Large intestine (tissue), 3 donors: Measurements from ENCODE around the gene PCK1. TPM values are rescaled to one million over a fixed set of nuclear protein-coding genes. Genes with fewer than 3 reads are reported as not detected.

Experiments
- DNase-seq, 2 donors: peaks; one replicate each; pipeline versions ENCODE4 v3.0.0 to v3.0.0-alpha.2; 2013
- H3K27ac ChIP-seq: one replicate; pipeline ENCODE4 v1.5.1; 2013; ENCODE audit warnings: low read length
- H3K27me3 ChIP-seq: 2 replicates; pipeline ENCODE4 v1.6.1; 2013; ENCODE audit warnings: low read length; ENCODE audit not compliant: control insufficient read depth, insufficient read depth
- H3K36me3 ChIP-seq: 2 replicates; pipeline ENCODE4 v1.6.1; 2013; ENCODE audit warnings: low read length; ENCODE audit not compliant: control insufficient read depth, insufficient read depth
- H3K4me1 ChIP-seq: one replicate; pipeline ENCODE4 v1.6.1; 2013; ENCODE audit warnings: low read length; ENCODE audit not compliant: control insufficient read depth, insufficient read depth
- H3K4me3 ChIP-seq: one replicate; pipeline ENCODE4 v1.5.1; 2013; ENCODE audit warnings: low read length
- H3K9me3 ChIP-seq: one replicate; pipeline ENCODE4 v1.6.1; 2013; ENCODE audit warnings: mild to moderate bottlenecking, low read depth, low read length, moderate library complexity; ENCODE audit not compliant: control insufficient read depth
- WGBS: methylation state at CpG from one replicate; pipeline ENCODE4 v1.1.5; 2013; ENCODE audit warnings: low lambda C conversion rate; ENCODE audit not compliant: insufficient coverage; 5-methylcytosine and 5-hydroxymethylcytosine counted together
- polyA plus RNA-seq: library from polyadenylated mRNA; unstranded; fragments of 120-200 nt; gene quantifications from one replicate; pipeline ENCODE4 v1.2.1, GENCODE V29; 2013

Gene PCK1
- polyA plus RNA-seq, 1 donor: 13.3 TPM

DNA sequence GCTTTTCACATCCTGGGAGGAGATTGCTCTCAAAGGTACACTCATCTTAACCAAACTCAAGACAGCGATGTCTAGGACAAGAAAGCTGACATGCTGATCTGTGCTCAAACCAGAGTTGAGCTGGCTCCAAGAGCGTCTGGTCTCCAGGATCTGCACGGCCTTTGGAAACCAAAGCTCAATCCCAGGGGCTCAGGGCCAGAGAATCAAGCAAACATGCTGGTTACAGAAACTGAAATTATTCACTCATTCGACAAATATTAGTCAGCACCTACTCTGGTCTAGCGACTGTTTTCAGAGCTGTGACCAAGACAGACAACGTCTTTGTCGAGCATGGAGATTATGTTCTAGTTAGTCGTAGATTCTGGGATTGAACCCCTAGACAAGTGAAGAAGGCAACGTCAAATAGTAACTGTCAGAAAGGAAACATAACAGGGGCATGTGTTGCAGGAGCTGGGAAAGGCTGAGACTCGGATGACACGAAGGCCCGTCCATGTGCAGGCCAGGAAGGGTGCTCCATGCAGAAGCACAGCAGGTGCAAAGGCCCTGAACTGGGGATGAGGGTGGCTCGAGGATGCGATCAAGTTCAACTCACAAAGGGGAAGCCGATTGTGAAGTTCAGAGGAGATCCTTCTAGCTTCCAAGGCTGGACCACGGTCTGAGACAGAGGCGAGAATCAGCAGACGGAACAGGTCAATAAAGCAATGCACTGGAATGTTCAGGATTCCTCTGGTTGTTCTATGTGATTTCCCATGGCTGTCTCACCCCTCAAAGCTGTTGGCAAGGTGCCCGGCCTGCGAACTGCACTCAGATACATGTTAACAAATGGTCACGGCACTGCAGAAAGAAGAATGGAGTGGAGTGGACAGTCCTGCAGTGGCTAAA is 12.5 kb upstream of the PCK1 start:
- Histone ChIP-seq H3K4me1 (peaks cover 27% of the 10 kb centered on the region), H3K36me3 (no peaks in the 10 kb centered on the region), H3K9me3 (peaks cover 2% of the 10 kb centered on the region), H3K4me3 (no peak overlapping the region), H3K27me3 (no peaks in the 10 kb centered on the region), H3K27ac (no peak overlapping the region)
- 67% methylated on average over 4 of the region's 21 CpGs for WGBS
- DNase-seq: no peak

DNA sequence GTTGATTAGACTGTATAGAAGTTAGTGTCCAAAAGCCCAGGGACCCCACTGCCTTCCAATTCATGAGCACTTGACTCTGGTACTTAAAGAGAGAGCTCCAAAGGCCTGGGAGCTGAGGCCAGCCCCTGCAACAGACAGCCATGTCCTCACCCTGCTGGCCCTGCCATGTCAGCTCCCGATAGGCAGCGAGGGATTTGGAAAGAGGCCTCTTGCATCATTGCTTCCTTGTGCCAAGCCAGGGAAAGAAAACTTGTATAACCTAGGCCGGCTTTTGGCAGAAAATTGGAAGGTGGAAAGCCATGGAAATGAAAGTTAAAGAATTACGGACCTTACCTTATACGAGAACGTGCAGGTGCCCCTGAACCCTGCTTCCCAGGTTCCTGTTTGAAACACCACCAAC is 8.4 kb upstream of the PCK1 start:
- H3K4me3 ChIP-seq: no peak overlapping the region
- no peaks in the 10 kb centered on the region for H3K9me3 ChIP-seq
- H3K4me1 ChIP-seq: peaks cover 2% of the 10 kb centered on the region
- no peak for DNase-seq
- H3K27me3 ChIP-seq: no peaks in the 10 kb centered on the region
- WGBS: 89% methylated on average over 3 of the region's 6 CpGs
- no peak overlapping the region for H3K27ac ChIP-seq
- H3K36me3 ChIP-seq: no peaks in the 10 kb centered on the region

DNA sequence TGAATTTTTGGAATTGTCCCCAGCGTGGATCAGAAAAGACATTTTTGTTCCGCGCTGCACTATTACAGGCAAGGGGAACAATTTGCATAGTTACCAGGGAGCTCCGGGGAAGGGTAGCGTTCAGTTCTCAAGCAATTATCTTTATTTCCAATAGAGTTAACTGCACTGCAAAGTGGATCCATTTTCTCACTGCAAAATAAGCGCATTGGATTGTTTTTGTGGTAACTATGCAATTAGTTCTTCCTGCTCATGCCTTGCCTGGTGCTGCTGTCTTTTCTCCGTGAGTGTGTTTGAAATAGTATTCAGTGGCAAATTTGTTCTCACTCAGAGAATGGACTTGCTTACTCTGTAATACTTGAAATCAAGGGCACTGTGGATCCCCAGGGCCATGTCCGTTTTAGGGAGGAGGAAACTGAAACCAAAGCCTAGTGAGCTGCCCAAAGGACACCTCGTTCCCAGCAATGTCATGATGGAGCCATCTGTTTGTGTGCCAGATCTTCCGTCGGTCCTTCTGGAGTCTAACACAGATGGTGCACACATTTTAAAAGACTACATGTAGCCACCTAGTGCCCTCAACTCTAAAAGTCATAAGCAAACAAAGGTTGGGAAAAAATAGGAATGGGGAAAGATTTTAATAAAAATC is 7.4 kb upstream of the PCK1 start:
- WGBS: 100% methylated on average over 1 of the region's 11 CpGs
- no peak overlapping the region for H3K4me3 ChIP-seq
- no peaks in the 10 kb centered on the region for H3K9me3 ChIP-seq
- H3K27ac ChIP-seq: no peak overlapping the region
- no peaks in the 10 kb centered on the region for H3K27me3 ChIP-seq
- no peaks in the 10 kb centered on the region for H3K36me3 ChIP-seq
- DNase-seq: no peak
- H3K4me1 ChIP-seq: peaks cover 6% of the 10 kb centered on the region

DNA sequence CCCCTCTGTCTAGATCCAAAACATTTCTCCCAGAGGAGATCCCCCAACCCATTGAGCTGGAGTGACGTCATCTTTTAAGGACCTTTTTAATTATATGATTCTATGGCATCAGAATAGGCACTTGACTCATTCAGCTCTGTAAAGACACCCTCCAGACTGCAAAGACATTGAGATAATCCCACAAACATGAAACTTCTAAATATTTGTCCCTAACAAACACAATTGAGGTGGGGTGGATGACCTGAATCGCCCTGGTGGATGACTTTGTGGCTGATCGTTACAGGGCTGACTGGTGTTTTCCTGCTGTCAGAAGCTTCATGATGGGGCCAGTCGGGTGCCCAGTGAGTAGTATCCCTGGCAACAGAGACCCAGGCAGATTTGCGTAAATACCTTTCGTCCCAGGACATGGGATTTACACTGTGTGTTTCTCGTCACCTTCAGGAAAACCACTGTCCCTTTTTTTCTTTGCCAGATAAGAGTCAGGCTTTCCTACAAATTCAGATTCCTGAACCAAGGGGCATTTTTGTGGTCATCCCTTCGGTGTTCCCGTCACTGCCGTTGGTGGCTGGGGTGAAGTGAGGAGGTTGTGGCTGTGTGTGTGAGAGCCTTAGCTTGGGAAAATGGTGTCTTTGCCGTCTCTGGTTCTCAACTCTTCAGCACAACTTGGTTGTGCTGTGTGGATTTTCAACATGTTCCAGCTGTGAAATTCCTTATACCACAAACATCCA is 5.3 kb upstream of the PCK1 start:
- 100% methylated on average over 3 of the region's 11 CpGs for WGBS
- H3K9me3 ChIP-seq: no peaks in the 10 kb centered on the region
- H3K27me3 ChIP-seq: no peaks in the 10 kb centered on the region
- no peaks in the 10 kb centered on the region for H3K36me3 ChIP-seq
- H3K4me1 ChIP-seq: peaks cover 25% of the 10 kb centered on the region
- DNase-seq: no peak
- H3K4me3 ChIP-seq: no peak overlapping the region
- H3K27ac ChIP-seq: no peak overlapping the region

DNA sequence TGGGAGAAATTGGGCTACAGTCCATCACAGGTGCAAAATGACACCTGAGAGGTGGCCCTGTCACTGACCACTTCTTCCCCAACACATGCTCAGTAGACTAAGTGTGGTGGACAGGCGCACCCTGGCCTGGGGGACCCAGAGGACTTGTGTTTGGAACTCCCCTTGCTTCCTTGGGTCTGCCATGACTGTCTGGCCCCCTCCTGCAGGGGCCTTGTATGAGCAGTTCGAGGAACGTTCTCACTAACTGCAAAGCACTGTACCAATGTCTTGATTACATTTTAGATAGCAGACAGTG is 4.0 kb upstream of the PCK1 start:
- no peak overlapping the region for H3K27ac ChIP-seq
- peaks cover 36% of the 10 kb centered on the region for H3K4me1 ChIP-seq
- peaks cover 8% of the 10 kb centered on the region for H3K9me3 ChIP-seq
- no CpG with 5 or more reads among the region's 3 CpGs for whole genome bisulfite sequencing
- no peaks in the 10 kb centered on the region for H3K36me3 ChIP-seq
- no peak overlapping the region for H3K4me3 ChIP-seq
- DNase-seq: no peak
- no peaks in the 10 kb centered on the region for H3K27me3 ChIP-seq

DNA sequence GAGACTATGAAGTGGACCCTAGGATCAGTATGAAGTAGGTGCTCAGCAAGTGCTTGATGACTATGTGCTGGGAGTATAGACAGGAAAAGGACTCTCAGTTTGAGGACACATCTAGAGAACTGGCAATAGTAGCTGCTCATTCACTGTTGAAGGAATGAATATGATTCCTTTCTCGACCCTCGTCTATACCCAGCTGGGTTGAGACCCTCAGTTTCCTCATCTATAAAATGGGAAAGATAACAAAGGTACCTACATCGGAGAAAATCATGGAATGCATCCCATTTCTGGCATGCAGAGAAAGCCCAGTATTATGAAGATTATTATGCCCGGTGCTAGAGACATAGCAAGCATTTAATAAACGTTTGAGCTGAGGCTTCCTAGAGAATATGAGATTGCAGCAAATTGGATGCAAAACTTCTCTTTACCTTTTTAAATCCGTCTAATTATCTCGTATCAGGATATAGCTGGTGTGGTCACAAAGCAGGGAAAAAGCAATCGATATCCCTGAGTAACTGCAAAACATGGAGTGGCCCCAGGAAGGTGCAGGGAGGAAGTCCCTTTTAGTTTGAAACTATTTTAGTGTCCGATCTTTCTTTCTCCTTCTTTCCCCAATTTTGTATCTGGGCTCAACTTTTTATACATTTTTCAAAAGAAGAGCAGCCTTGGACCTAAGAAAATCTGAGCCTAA is 2.8 kb upstream of the PCK1 start:
- peaks cover 7% of the 10 kb centered on the region for H3K36me3 ChIP-seq
- no peaks in the 10 kb centered on the region for H3K27me3 ChIP-seq
- DNase-seq: no peak
- H3K27ac ChIP-seq: peak overlapping the region; percentile 59
- H3K4me3 ChIP-seq: no peak overlapping the region
- H3K9me3 ChIP-seq: peaks cover 20% of the 10 kb centered on the region
- H3K4me1 ChIP-seq: peaks cover 37% of the 10 kb centered on the region
- 51% methylated on average over 4 of the region's 9 CpGs for WGBS

DNA sequence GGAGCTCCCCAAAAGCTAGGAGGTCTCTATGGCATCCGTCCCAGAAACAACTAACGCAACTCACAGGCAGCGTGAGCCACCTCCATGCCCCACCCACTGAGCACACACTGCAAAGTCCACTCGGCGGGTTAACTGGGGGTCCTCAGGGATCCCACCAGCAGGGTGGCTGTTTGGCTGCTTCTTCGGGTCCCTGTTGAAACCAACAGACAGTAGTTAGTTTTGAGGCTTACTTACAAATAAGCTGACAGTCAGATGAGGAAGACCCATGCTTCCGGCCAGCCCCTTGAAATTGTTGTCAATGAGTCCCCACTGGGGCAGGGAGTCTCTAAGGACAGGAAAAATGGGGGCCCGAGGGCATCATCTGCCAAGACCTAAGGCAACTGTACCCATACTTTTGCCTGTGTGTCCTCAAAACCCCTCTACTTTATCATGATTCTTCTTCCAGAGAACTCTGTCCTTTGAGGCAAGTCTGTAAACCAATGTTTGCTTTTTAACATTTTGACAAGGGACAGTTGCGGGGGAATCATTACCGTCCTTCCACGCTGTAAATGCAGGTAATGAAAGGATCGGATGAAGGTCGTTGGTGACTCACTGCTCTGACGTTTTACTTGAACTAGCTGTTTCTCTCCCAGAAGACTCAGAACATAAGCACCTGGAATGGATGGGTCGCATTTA is 2.2 kb upstream of the PCK1 start:
- Histone ChIP-seq H3K4me3 (no peak overlapping the region), H3K4me1 (peaks cover 37% of the 10 kb centered on the region), H3K27ac (peak overlapping the region; percentile 59), H3K9me3 (peaks cover 25% of the 10 kb centered on the region), H3K36me3 (peaks cover 14% of the 10 kb centered on the region), H3K27me3 (no peaks in the 10 kb centered on the region)
- no CpG with 5 or more reads among the region's 15 CpGs for WGBS
- peak; percentile 64 to 87 for DNase-seq

DNA sequence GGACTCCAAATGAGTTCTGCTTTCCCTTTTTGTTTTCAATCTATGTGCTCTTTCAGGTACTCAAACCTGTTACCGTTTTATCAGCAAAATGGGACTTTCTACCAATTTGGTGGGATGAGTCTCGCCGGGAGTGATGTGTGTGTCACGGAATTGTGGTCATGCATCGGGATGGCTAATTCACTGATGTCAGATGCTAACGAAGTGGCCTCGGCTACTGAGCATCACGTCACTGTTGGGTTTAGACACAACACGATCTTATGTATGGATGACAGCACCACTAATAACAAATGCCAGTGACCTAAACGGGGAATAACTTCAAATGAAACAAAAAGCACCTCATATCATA is 1.6 kb upstream of the PCK1 start:
- 70% methylated on average over 2 of the region's 10 CpGs for WGBS
- H3K9me3 ChIP-seq: peaks cover 29% of the 10 kb centered on the region
- H3K4me3 ChIP-seq: no peak overlapping the region
- peaks cover 19% of the 10 kb centered on the region for H3K36me3 ChIP-seq
- DNase-seq: no peak
- H3K27ac ChIP-seq: peak overlapping the region; percentile 59
- peaks cover 37% of the 10 kb centered on the region for H3K4me1 ChIP-seq
- H3K27me3 ChIP-seq: no peaks in the 10 kb centered on the region

DNA sequence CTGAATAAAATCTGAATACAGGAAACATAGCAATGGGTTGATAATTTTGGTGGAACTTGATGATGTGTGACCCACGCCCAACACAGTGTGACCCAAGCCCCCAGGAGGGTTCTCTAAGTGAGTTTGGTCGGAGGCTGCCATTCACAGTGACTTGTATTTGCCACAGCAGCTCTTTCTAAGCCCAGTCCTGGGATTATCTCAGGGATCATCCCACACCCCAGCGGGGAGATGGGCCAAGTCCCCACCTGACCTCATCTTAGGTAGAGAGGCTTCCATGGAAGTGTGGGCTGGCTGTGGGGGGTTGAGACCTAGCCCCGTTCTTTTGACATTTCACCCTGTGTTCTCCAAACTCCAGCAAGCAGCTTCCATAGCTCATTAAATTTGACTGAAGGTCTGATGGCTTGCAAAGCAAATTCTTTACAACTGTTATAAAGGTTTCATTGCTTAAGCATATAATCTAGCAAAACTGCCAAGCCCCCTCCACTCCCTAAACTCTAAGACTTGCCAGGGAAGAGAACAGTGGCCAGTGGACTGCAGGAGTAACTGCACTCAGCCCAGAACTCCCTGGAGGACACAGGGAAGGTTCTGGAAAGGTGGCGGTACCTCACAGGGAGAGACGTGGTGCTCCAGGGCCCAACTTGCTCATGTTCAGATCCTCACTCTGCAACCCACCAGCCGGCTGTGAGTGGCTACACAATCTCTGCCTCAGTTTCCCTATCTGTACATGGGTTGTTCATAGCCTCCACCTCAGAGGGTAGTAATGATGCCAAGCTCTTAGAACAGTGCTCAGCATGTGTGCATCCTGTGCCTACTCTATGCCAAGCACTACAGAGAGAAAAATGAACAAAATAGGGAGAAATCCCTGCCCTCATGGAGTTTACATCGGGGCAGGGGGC is 1.0 kb upstream of the PCK1 start:
- DNase-seq: no peak
- Histone ChIP-seq H3K4me3 (no peak overlapping the region), H3K27me3 (no peaks in the 10 kb centered on the region), H3K9me3 (peaks cover 29% of the 10 kb centered on the region), H3K27ac (peak overlapping the region; percentile 59), H3K36me3 (peaks cover 22% of the 10 kb centered on the region), H3K4me1 (peaks cover 37% of the 10 kb centered on the region)
- WGBS: no CpG with 5 or more reads among the region's 8 CpGs
